CD4-positive, alpha-beta T cell treated with Interleukin-4 for 4 hours (primary cell): ENCODE data around the gene PRKG1.

ENCODE experiments used
- DNase-seq: peaks from one replicate; pipeline ENCODE4 v3.0.0-alpha.2; 2020

PRKG1 gene

GRCh38 chr10:51468424-51468823, 394.1 kb downstream of the PRKG1 start:
- DNase-seq, result no peak

- DNase-seq, result no peak
These were observed 395.4 kb downstream of the PRKG1 start for GRCh38 chr10:51469686-51470085.

- DNase-seq, result no peak
These were observed 397.0 kb downstream of the PRKG1 start for GRCh38 chr10:51471271-51471670.

GRCh38 chr10:51472154-51472553, 397.9 kb downstream of the PRKG1 start:
- DNase-seq, result no peak

GRCh38 chr10:51479711-51480110, 405.4 kb downstream of the PRKG1 start:
- no peak for DNase-seq

- DNase-seq, result no peak
These were observed 411.4 kb downstream of the PRKG1 start for GRCh38 chr10:51485668-51486067.

- DNase-seq, result no peak
These were observed 413.3 kb downstream of the PRKG1 start for GRCh38 chr10:51487576-51487975.

- no peak for DNase-seq
These were observed 414.6 kb downstream of the PRKG1 start for GRCh38 chr10:51488766-51489408.

- DNase-seq, result no peak
These were observed 424.1 kb downstream of the PRKG1 start for GRCh38 chr10:51498424-51498823.

GRCh38 chr10:51501396-51501795, 427.1 kb downstream of the PRKG1 start:
- DNase-seq, result no peak

GRCh38 chr10:51502124-51502523, 427.8 kb downstream of the PRKG1 start:
- DNase-seq, result no peak

GRCh38 chr10:51503378-51503777, 429.1 kb downstream of the PRKG1 start:
- no peak for DNase-seq

GRCh38 chr10:51507476-51507875, 433.2 kb downstream of the PRKG1 start:
- no peak for DNase-seq

- no peak for DNase-seq
These were observed 433.9 kb downstream of the PRKG1 start for GRCh38 chr10:51508156-51508555.

GRCh38 chr10:51510231-51510630, 435.9 kb downstream of the PRKG1 start:
- DNase-seq, result no peak

- DNase-seq, result no peak
These were observed 447.3 kb downstream of the PRKG1 start for GRCh38 chr10:51521605-51522004.

GRCh38 chr10:51522858-51523257, 448.6 kb downstream of the PRKG1 start:
- no peak for DNase-seq

GRCh38 chr10:51523440-51523839, 449.2 kb downstream of the PRKG1 start:
- no peak for DNase-seq

GRCh38 chr10:51524041-51524440, 449.8 kb downstream of the PRKG1 start:
- DNase-seq, result no peak

- DNase-seq, result no peak
These were observed 453.4 kb downstream of the PRKG1 start for GRCh38 chr10:51527522-51528219.

- no peak for DNase-seq
These were observed 454.2 kb downstream of the PRKG1 start for GRCh38 chr10:51528527-51528926.

- DNase-seq, result no peak
These were observed 456.3 kb downstream of the PRKG1 start for GRCh38 chr10:51530541-51530940.

- DNase-seq, result no peak
These were observed 457.8 kb downstream of the PRKG1 start for GRCh38 chr10:51532044-51532443.

- no peak for DNase-seq
These were observed 468.6 kb downstream of the PRKG1 start for GRCh38 chr10:51542853-51543252.

- no peak for DNase-seq
These were observed 470.6 kb downstream of the PRKG1 start for GRCh38 chr10:51544933-51545332.
